NCI-H510A (cell line): ENCODE data around the gene SELENOT.

Experiments
- DNase-seq: peaks from one replicate; lab custom pipeline; 2025; lab: John Stamatoyannopoulos, UW

The SELENOT gene

DNA sequence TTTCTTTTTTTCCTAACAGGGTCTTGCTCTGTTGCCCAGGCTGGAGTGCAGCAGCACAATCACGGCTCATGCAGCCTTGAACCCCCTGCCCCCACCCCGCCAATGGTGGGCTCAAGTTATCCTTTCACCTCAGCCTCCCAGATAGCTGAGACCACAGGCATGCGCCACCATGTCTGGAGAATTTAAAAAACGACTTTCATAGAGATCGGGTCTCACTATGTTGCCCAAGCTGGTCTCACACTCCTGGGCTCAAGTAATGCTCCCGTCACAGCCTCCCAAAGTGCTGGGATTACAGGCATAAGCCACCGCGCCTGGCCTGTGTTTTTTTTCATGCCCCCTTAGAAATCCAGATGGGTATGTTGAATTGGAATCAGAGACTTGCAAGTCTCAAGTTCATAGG lies 60.3 kb downstream of the SELENOT start:
- DNase-seq, result no peak

DNA sequence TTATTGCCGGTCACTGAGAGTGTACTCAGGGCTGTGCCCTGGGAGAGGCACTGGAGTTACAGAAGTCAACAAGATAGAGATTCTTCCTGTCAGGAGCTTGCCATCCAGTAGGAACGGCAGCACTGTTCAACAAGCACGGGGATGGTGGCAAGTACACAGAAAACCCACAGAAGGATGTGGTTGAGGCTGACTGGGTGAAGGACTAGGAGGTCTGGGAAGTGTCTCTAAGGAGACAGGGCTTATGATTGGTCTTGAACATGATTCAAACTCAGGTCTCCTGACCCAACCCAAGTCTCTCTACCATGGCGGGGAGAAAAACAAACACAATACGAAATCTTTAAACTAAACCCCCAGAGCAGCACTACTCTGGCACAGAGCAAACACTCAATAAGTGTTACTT lies 63.0 kb downstream of the SELENOT start:
- no peak for DNase-seq

DNA sequence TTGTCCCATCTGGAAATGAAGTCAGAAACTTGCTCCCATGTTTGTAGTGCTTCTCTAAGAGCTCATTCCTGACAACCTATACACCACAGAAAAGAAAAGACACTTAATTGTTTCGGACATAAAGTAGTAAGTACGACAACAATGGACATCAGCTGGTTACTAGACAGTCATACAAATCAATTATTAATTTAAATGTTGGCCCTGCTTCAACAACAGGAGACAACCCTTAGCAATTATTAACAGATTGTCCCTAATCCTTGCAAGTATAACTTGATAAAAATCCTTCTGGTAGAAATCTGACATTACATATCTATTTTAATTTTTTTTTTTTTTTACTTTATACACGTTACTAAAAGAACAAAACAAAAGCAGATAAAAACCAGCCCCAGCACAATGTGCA lies 70.8 kb downstream of the SELENOT start:
- no peak for DNase-seq

DNA sequence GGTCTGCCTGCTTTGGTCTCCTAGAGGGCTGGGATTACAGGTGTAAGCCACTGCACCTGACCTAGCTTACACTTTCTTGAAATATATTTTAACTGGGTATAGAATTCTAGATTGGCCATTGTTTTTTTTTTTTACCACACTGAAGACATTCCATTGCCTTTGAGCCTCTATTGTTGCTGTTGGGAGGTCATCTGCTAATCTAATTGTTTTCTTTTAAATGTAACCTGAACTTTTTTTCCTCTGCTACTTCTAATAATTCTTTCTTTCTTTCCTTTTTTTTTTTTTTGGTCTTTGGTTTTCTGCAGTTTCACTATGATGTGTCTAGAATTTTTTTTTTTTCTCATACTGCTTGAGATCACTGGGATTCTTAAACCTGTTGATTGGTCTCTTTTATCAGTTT lies 72.5 kb downstream of the SELENOT start:
- DNase-seq, result no peak
